Prostate gland (tissue), 2 donors: Measurements from ENCODE around the gene RYR3. TPM values are rescaled to one million over a fixed set of nuclear protein-coding genes. Genes with fewer than 3 reads are reported as not detected.

Source experiments
- DNase-seq: peaks from one replicate; pipeline ENCODE4 v3.0.0-alpha.2; 2019; ENCODE audit warnings: low spot score
- H3K27ac ChIP-seq, 2 donors: fragments of 200-600 bp; sonication (generic); 2 replicates each; pipeline ENCODE4 v1.5.1; 2017 to 2019
- H3K27me3 ChIP-seq: fragments of 200-600 bp; sonication (generic); replicated peaks from 2 replicates; pipeline ENCODE4 v1.5.1; 2019; ENCODE audit not compliant: insufficient read depth
- H3K36me3 ChIP-seq, 2 donors: fragments of 200-600 bp; sonication (generic); 1 replicate in 1 of 2; 2 replicates in 1 of 2; pipeline versions ENCODE4 v1.5.1 to v1.8.1; 2017 to 2019
- H3K4me1 ChIP-seq: fragments of 200-600 bp; sonication (generic); replicated peaks from 2 replicates; pipeline ENCODE4 v1.5.1; 2019
- H3K4me3 ChIP-seq, 2 donors: fragments of 200-600 bp; sonication (generic); 2 replicates each; pipeline ENCODE4 v1.5.1; 2017 to 2019
- H3K9me3 ChIP-seq: fragments of 200-600 bp; sonication (generic); 2 replicates; pipeline ENCODE4 v1.5.1; 2017
- CTCF ChIP-seq, 4 experiments: fragments of 200-600 bp in 2 of 4; fragments of 450-650 bp in 2 of 4; sonication (generic) in 2 of 4; IDR thresholded peaks; 1 replicate in 3 of 4; 2 replicates in 1 of 4; pipeline ENCODE4 v1.5.1; 2016 to 2019; ENCODE audit warnings: antibody characterized with exemption in 4 of 4, mild to moderate bottlenecking in 2 of 4, moderate library complexity in 2 of 4
- POLR2A ChIP-seq: fragments of 450-650 bp; IDR thresholded peaks from one replicate; pipeline ENCODE4 v1.6.1; 2016; ENCODE audit warnings: antibody characterized with exemption, mild to moderate bottlenecking
- POLR2AphosphoS5 ChIP-seq: sonication (generic); formaldehyde crosslinking; IDR thresholded peaks from one replicate; pipeline ENCODE4 v1.6.1; 2017; ENCODE audit warnings: antibody characterized with exemption
- WGBS: methylation state at CpG from one replicate; pipeline ENCODE4 v1.1.5; 2018; 5-methylcytosine and 5-hydroxymethylcytosine counted together
- intact Hi-C: fragments of 100-400 bp; cut with DNase I; formaldehyde crosslinking; loops from one replicate; pipeline ENCODE4 v1.14.2; 2022
- total RNA-seq, 2 donors: library from RNA; depleted of rRNA; stranded (reverse); fragments of >200 nt; gene quantifications; one replicate each; pipeline ENCODE4 v1.1.0, GENCODE V29; 2016

RYR3 gene
- total RNA-seq, 2 donors from 2014 or later = 0.41 to 2.3 TPM

- 87% methylated on average over 5 of the region's 5 CpGs for WGBS
- H3K27me3 ChIP-seq = no peaks in the 10 kb centered on the region
- no peaks in the 10 kb centered on the region for H3K9me3 ChIP-seq
- H3K27ac ChIP-seq = no peak overlapping the region
- intact Hi-C loops = no loop called here
- H3K36me3 ChIP-seq = no peaks in the 10 kb centered on the region
- no peaks in the 10 kb centered on the region for H3K4me1 ChIP-seq
- H3K4me3 ChIP-seq = no peak overlapping the region
- TF ChIP-seq CTCF (IDR thresholded peaks at IDR 0.05) = no peak
- TF ChIP-seq POLR2A = no peak
- TF ChIP-seq POLR2AphosphoS5 = no peak
- DNase-seq = no peak
Observed at GRCh38 chr15:33473005-33473404, 162.2 kb downstream of the RYR3 start.

- no peak overlapping the region for H3K27ac ChIP-seq
- 62% methylated on average over 4 of the region's 4 CpGs for WGBS
- DNase-seq = no peak
- no peaks in the 10 kb centered on the region for H3K27me3 ChIP-seq
- no peak overlapping the region for H3K4me3 ChIP-seq
- H3K4me1 ChIP-seq = no peaks in the 10 kb centered on the region
- TF ChIP-seq POLR2AphosphoS5 = no peak
- no peak for TF ChIP-seq POLR2A
- no peak for TF ChIP-seq CTCF (IDR thresholded peaks at IDR 0.05)
- no peaks in the 10 kb centered on the region for H3K36me3 ChIP-seq
- H3K9me3 ChIP-seq = no peaks in the 10 kb centered on the region
- intact Hi-C loops = no loop called here
Observed at GRCh38 chr15:33473714-33474113, 162.9 kb downstream of the RYR3 start.

- H3K9me3 ChIP-seq = no peaks in the 10 kb centered on the region
- H3K4me1 ChIP-seq = no peaks in the 10 kb centered on the region
- intact Hi-C loops = no loop called here
- WGBS = 88% methylated on average over 4 of the region's 4 CpGs
- no peak for TF ChIP-seq POLR2A
- TF ChIP-seq POLR2AphosphoS5 = no peak
- TF ChIP-seq CTCF (IDR thresholded peaks at IDR 0.05) = no peak
- H3K27me3 ChIP-seq = no peaks in the 10 kb centered on the region
- no peak overlapping the region for H3K4me3 ChIP-seq
- no peak overlapping the region for H3K27ac ChIP-seq
- H3K36me3 ChIP-seq = no peaks in the 10 kb centered on the region
- no peak for DNase-seq
Observed at GRCh38 chr15:33476076-33476475, 165.3 kb downstream of the RYR3 start.

GRCh38 chr15:33476908-33477307 lies 166.1 kb downstream of the RYR3 start:
- no peaks in the 10 kb centered on the region for H3K4me1 ChIP-seq
- 88% methylated on average over 2 of the region's 2 CpGs for WGBS
- H3K4me3 ChIP-seq = no peak overlapping the region
- H3K27me3 ChIP-seq = no peaks in the 10 kb centered on the region
- H3K27ac ChIP-seq = no peak overlapping the region
- no peak for TF ChIP-seq POLR2AphosphoS5
- no peak for TF ChIP-seq POLR2A
- no peak for TF ChIP-seq CTCF (IDR thresholded peaks at IDR 0.05)
- H3K9me3 ChIP-seq = no peaks in the 10 kb centered on the region
- intact Hi-C loops = no loop called here
- DNase-seq = no peak
- H3K36me3 ChIP-seq = no peaks in the 10 kb centered on the region

- Histone ChIP-seq H3K9me3 (no peaks in the 10 kb centered on the region), H3K4me3 (no peak overlapping the region), H3K27ac (no peak overlapping the region), H3K27me3 (no peaks in the 10 kb centered on the region), H3K36me3 (no peaks in the 10 kb centered on the region), H3K4me1 (no peaks in the 10 kb centered on the region)
- no peak for DNase-seq
- intact Hi-C loops = no loop called here
- TF ChIP-seq POLR2AphosphoS5 (no peak), CTCF (IDR thresholded peaks at IDR 0.05) (no peak), POLR2A (no peak)
- 95% methylated on average over 3 of the region's 3 CpGs for WGBS
Observed at GRCh38 chr15:33489335-33489734, 178.6 kb downstream of the RYR3 start.
